ENCODE measurements around the gene GULP1. TPM values are rescaled to one million over a fixed set of nuclear protein-coding genes. Genes with fewer than 3 reads are reported as not detected.

GULP1 gene
- total and polyA plus RNA-seq, 12 donors: 5.8 to 122 (median 51.5) TPM

GRCh38 chr2:188449971-188450370 is 158.3 kb downstream of the GULP1 start:
- no peak overlapping the region for H3K4me3 ChIP-seq
- H3K36me3 ChIP-seq (replicated peaks in 1 of 2): no peaks in the 10 kb centered on the region
- H3K27me3 ChIP-seq: no peaks in the 10 kb centered on the region
- TF ChIP-seq CTCF (IDR thresholded peaks at IDR 0.05): no peak
- TF ChIP-seq POLR2A (IDR thresholded peaks at IDR 0.05): no peak
- H3K9me3 ChIP-seq (replicated peaks in 1 of 3): no peaks in the 10 kb centered on the region
- H3K4me1 ChIP-seq (replicated peaks in 1 of 2): peaks cover 10 to 24% of the 10 kb centered on the region in 2 donors
- no peak overlapping the region for H3K27ac ChIP-seq
- DNase-seq: no peak
- intact Hi-C loops (cut with DNase I): no loop called here

DNA sequence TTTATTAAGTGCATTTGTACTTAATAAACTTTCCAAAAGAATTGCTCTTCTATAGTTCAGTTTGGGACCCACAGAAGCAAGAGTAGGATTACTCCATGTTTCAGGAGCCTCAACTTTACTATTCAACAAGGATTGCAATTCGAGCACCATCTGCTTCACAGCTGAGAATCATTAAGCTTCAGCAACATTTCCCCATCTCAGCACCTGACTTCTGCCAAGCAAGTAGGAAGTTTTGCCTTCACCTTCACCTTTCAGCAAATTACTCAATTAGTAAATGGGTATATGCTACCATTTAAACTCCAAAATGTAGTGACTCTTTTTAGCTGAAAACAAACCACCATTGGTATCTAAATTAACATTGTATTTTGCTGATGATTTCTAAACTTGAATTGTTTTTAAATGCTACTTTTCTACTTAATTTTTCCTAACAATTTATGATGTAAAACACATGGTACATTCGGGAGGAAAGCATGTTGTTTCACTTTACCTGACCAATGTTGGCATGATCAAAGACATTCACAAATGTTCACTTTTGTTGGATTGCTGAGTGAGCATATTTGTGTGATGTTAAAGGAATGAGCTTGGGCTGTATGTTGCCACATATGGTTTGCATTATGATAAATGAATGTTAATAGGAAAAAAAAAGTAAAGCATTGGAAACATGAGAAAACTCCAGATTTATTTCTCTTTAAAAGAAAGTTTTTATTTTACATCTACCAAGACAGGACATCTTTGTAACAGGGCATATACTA is 159.2 kb downstream of the GULP1 start:
- H3K27me3 ChIP-seq: no peaks in the 10 kb centered on the region
- WGBS, 4 donors: 79 to 87% (median 82%) methylated on average over 2 of the region's 2 CpGs
- intact Hi-C loops (cut with DNase I): no loop called here
- H3K9me3 ChIP-seq (replicated peaks in 1 of 3): no peaks in the 10 kb centered on the region
- no peaks in the 10 kb centered on the region for H3K36me3 ChIP-seq (replicated peaks in 1 of 2)
- peaks cover 10 to 24% of the 10 kb centered on the region in 2 donors for H3K4me1 ChIP-seq (replicated peaks in 1 of 2)
- no peak overlapping the region for H3K4me3 ChIP-seq
- TF ChIP-seq POLR2A (IDR thresholded peaks at IDR 0.05) (no peak), CTCF (IDR thresholded peaks at IDR 0.05) (no peak)
- no peak for DNase-seq
- H3K27ac ChIP-seq: no peak overlapping the region

- intact Hi-C loops (cut with DNase I): no loop called here
- 33 to 57% (median 50%) methylated on average over 1 of the region's 1 CpG for WGBS, 4 donors
- TF ChIP-seq CTCF (IDR thresholded peaks at IDR 0.05): no peak
- no peak for TF ChIP-seq POLR2A (IDR thresholded peaks at IDR 0.05)
These were observed 160.4 kb downstream of the GULP1 start for GRCh38 chr2:188452084-188452483.

DNA sequence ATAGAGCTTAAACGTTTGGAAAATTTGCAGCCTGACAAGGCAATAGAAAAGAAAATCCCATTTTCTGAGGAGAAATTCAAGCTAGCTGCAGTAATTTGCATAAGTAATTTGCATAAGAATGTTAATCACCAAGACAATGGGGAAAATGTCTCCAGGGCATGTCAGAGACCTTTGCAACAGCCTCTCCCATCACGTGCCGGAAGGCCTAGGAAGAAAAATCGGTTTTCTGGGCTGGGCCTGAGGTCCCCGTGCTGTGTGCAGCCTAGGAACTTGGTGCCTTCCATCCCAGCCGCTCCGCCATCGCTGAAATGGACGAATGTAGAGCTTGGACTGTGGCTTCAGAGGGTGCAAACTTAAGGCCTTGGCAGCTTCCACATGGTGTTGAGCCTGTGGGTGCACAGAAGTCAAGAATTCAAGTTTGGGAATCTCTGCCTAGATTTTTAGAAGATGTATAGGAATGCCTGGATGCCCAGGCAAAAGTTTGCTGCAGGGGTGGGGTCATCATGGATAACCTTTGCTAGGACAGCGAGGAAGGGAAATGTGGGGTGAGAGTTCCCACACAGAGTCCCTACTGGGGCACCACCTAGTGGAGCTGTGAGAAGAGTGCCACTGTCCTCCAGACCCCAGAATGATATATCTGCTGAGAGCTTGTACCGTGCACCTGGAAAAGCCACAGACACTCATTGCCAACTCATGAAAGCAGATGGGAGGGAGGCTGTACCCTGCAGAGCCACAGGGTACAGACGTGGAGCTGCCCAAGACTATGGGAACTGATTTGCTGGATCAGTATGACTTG is 164.6 kb downstream of the GULP1 start:
- TF ChIP-seq CTCF (IDR thresholded peaks at IDR 0.05) (no peak), POLR2A (IDR thresholded peaks at IDR 0.05) (no peak)
- intact Hi-C loops (cut with DNase I): no loop called here
- WGBS, 4 donors: 86 to 95% (median 94%) methylated on average over 9 to 12 of the region's 12 CpGs
- Histone ChIP-seq H3K4me3 (no peak overlapping the region), H3K4me1 (replicated peaks in 1 of 2) (peaks cover 10 to 21% of the 10 kb centered on the region in 2 donors), H3K9me3 (replicated peaks in 1 of 3) (no peaks in the 10 kb centered on the region), H3K27ac (no peak overlapping the region), H3K27me3 (no peaks in the 10 kb centered on the region), H3K36me3 (replicated peaks in 1 of 2) (no peaks in the 10 kb centered on the region)
- DNase-seq: no peak

More at GRCh38 chr2:188452084-188452483, 160.4 kb downstream of the GULP1 start:
- Histone ChIP-seq H3K27ac (peak overlapping the region in 2 of 5 donors; percentile 5 to 16), H3K36me3 (replicated peaks in 1 of 2) (no peaks in the 10 kb centered on the region), H3K9me3 (replicated peaks in 1 of 3) (no peaks in the 10 kb centered on the region), H3K27me3 (no peaks in the 10 kb centered on the region), H3K4me3 (no peak overlapping the region), H3K4me1 (replicated peaks in 1 of 2) (peaks cover 10 to 24% of the 10 kb centered on the region in 2 donors)
- DNase-seq: no peak

Measured in adrenal gland (tissue), 12 donors.